ENCODE measurements around the gene GLIPR2.

The GLIPR2 gene

GRCh38 chr9:36112516-36112915, 24.0 kb upstream of the GLIPR2 start:
- CTCF ChIA-PET = interaction anchor here (0.6 to 2.6 kb wide), 5 partner anchors 10 to 54 kb away, joined by 3 to 28 read pairs (median 4); no protein-coding TSS in a partner anchor
- Histone ChIP-seq H3K36me3 (ENCODE audit: control insufficient read depth in 2 of 2, insufficient read depth in 1 of 2, low read length in 2 of 2) (peaks cover 0 to 16% of the 10 kb centered on the region in 2 experiments; a peak in 2 of 3 replicates), H3K4me1 (ENCODE audit: control insufficient read depth, insufficient read depth, low read length) (no peaks in the 10 kb centered on the region), H3K27ac (ENCODE audit: extremely low read depth, low read depth, low read length) (no peak overlapping the region), H3K9me3 (ENCODE audit: control insufficient read depth, insufficient read depth, low read depth, low read length) (no peaks in the 10 kb centered on the region), H3K4me3 (ENCODE audit: low read depth, low read length) (no peak overlapping the region)
- TF ChIP-seq ZNF561 (tag by site-specific recombination; IDR thresholded peaks at IDR 0.05; ENCODE audit: borderline replicate concordance) (no peak), ZNF514 (tag by site-specific recombination; IDR thresholded peaks at IDR 0.05) (no peak), ZSCAN4 (tag by site-specific recombination; IDR thresholded peaks at IDR 0.05) (no peak), HOXA7 (CRISPR knock-in tag; IDR thresholded peaks at IDR 0.05; ENCODE audit: borderline replicate concordance) (no peak), KLF1 (tag by site-specific recombination; IDR thresholded peaks at IDR 0.05) (no peak)
- POLR2A ChIA-PET = no interaction called here

GRCh38 chr9:36113999-36114398, 22.5 kb upstream of the GLIPR2 start:
- H3K4me3 ChIP-seq (ENCODE audit: low read depth, low read length) = no peak overlapping the region
- CTCF ChIA-PET = interaction anchor here (0.8 to 2.6 kb wide), 4 partner anchors 9 to 43 kb away, joined by 3 to 28 read pairs (median 4); no protein-coding TSS in a partner anchor
- TF ChIP-seq HOXD13 (CRISPR knock-in tag; IDR thresholded peaks at IDR 0.05; ENCODE audit: borderline replicate concordance) (no peak), ZNF510 (tag by site-specific recombination; IDR thresholded peaks at IDR 0.05; ENCODE audit: insufficient replicate concordance) (no peak), ZNF26 (tag by site-specific recombination; IDR thresholded peaks at IDR 0.05) (no peak), OVOL3 (tag by site-specific recombination; IDR thresholded peaks at IDR 0.05) (no peak), ZNF561 (tag by site-specific recombination; IDR thresholded peaks at IDR 0.05; ENCODE audit: borderline replicate concordance) (no peak), SP2 (tag by site-specific recombination; IDR thresholded peaks at IDR 0.05) (no peak), ZNF37A (tag by site-specific recombination; IDR thresholded peaks at IDR 0.05) (no peak), INSM2 (tag by site-specific recombination; IDR thresholded peaks at IDR 0.05) (no peak), ZNF157 (tag by site-specific recombination; IDR thresholded peaks at IDR 0.05) (no peak), ZNF121 (tag by site-specific recombination; IDR thresholded peaks at IDR 0.05) (no peak), ZNF513 (tag by site-specific recombination; IDR thresholded peaks at IDR 0.05) (no peak), WT1 (tag by site-specific recombination; IDR thresholded peaks at IDR 0.05) (no peak), ZNF639 (tag by site-specific recombination; IDR thresholded peaks at IDR 0.05) (no peak), ZNF560 (tag by site-specific recombination; IDR thresholded peaks at IDR 0.05; ENCODE audit: borderline replicate concordance) (no peak), ZFP3 (tag by site-specific recombination; IDR thresholded peaks at IDR 0.05; ENCODE audit: low read depth) (no peak), SETDB1 (IDR thresholded peaks at IDR 0.05; ENCODE audit: insufficient read length, low read length) (no peak), KLF8 (tag by site-specific recombination; IDR thresholded peaks at IDR 0.05) (no peak)

More at GRCh38 chr9:36113999-36114398, 22.5 kb upstream of the GLIPR2 start:
- Histone ChIP-seq H3K4me1 (ENCODE audit: control insufficient read depth, insufficient read depth, low read length) (no peaks in the 10 kb centered on the region), H3K9me3 (ENCODE audit: control insufficient read depth, insufficient read depth, low read depth, low read length) (no peaks in the 10 kb centered on the region), H3K36me3 (ENCODE audit: control insufficient read depth in 2 of 2, insufficient read depth in 1 of 2, low read length in 2 of 2) (peaks cover 0 to 15% of the 10 kb centered on the region in 2 experiments; a peak in 2 of 3 replicates), H3K27ac (ENCODE audit: extremely low read depth, low read depth, low read length) (no peak overlapping the region)
- POLR2A ChIA-PET = interaction anchor here (0.8 kb wide), 1 partner anchor 76 kb away, joined by 5 read pairs; the partner anchor contains the start of gene CLTA

Data from HEK293 (cell line).